ENCODE data around the gene ASIC2. TPM values are rescaled to one million over a fixed set of nuclear protein-coding genes. Genes with fewer than 3 reads are reported as not detected.

Gene ASIC2
- total RNA-seq, 4 donors from 2014 or later, result 0.80 to 1.8 (median 1.4) TPM; not detected in 1

DNA sequence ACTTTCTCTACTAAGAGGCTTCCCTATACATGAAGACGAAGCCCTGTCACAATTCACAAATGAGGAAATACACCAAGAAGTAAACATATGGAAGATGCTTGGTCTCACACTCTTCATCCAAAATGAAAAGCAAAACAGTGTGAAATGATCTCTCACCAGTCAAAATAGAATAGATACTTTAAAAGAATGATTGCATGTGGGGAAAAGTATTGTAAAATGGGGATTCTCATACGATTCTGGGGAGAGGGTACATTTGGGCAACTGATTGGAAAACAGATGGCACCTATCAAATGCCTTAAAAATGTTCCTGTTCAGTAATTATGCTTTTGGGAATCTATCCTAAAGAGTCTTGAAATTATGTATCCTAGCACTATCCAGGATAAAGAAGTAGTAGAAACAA, 78.1 kb downstream of the ASIC2 start:
- Histone ChIP-seq H3K36me3 (no peaks in the 10 kb centered on the region), H3K9me3 (no peaks in the 10 kb centered on the region), H3K27ac (no peak overlapping the region), H3K27me3 (no peaks in the 10 kb centered on the region), H3K4me1 (no peaks in the 10 kb centered on the region), H3K4me3 (no peak overlapping the region)
- DNase-seq, result no peak
- TF ChIP-seq, protein P1, sequence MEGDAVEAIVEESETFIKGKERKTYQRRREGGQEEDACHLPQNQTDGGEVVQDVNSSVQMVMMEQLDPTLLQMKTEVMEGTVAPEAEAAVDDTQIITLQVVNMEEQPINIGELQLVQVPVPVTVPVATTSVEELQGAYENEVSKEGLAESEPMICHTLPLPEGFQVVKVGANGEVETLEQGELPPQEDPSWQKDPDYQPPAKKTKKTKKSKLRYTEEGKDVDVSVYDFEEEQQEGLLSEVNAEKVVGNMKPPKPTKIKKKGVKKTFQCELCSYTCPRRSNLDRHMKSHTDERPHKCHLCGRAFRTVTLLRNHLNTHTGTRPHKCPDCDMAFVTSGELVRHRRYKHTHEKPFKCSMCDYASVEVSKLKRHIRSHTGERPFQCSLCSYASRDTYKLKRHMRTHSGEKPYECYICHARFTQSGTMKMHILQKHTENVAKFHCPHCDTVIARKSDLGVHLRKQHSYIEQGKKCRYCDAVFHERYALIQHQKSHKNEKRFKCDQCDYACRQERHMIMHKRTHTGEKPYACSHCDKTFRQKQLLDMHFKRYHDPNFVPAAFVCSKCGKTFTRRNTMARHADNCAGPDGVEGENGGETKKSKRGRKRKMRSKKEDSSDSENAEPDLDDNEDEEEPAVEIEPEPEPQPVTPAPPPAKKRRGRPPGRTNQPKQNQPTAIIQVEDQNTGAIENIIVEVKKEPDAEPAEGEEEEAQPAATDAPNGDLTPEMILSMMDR (IDR thresholded peaks at IDR 0.05), result no peak
- TF ChIP-seq POLR2A (IDR thresholded peaks at IDR 0.05), result no peak

DNA sequence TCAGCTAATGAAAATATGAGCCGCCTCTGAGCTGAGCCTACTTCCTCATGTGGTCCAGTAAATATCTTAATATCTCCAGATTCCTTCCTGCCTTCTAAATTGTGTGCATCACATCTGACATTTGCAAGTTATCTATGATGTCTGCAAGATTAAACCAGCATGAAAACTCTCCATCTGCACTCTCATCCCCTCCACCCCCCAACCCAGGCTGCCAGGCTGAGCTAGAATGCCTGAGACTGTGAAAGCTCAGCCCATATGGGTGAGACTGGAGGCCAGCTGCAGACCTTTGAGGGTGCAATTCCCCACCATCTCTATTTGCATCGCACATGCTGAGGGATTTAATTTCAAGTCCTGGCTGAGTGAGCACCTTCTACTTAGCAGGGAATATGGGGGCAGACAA, 82.8 kb downstream of the ASIC2 start:
- H3K27me3 ChIP-seq, result no peaks in the 10 kb centered on the region
- no peaks in the 10 kb centered on the region for H3K4me1 ChIP-seq
- no peaks in the 10 kb centered on the region for H3K36me3 ChIP-seq
- H3K9me3 ChIP-seq, result no peaks in the 10 kb centered on the region
- H3K27ac ChIP-seq, result no peak overlapping the region
- DNase-seq, result no peak
- H3K4me3 ChIP-seq, result no peak overlapping the region
- no peak for TF ChIP-seq POLR2A (IDR thresholded peaks at IDR 0.05)
- TF ChIP-seq, protein P1 (IDR thresholded peaks at IDR 0.05), result no peak

DNA sequence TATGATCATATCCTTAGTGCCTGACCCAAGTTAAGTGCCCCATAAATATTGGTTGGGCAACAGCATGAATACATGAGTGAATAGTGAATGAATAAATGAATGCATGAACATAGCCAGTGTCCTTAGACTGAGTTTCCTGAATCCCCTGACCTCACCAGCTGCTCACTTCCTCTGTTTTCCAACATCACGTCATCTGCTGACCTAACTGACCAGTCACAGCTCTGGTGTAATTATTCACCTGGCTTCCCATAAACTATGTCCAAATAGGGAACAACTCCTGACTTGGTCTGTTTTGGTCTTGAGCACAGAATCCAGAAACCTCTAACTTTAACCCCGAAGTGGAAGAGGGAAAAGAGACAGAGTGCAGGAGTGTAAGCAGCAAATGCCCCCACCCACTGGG, 83.4 kb downstream of the ASIC2 start:
- TF ChIP-seq POLR2A (IDR thresholded peaks at IDR 0.05), result no peak
- TF ChIP-seq, protein P1 (IDR thresholded peaks at IDR 0.05), result no peak
- no peak for DNase-seq
- no peaks in the 10 kb centered on the region for H3K27me3 ChIP-seq
- H3K27ac ChIP-seq, result no peak overlapping the region
- no peaks in the 10 kb centered on the region for H3K4me1 ChIP-seq
- no peaks in the 10 kb centered on the region for H3K9me3 ChIP-seq
- no peaks in the 10 kb centered on the region for H3K36me3 ChIP-seq
- no peak overlapping the region for H3K4me3 ChIP-seq

DNA sequence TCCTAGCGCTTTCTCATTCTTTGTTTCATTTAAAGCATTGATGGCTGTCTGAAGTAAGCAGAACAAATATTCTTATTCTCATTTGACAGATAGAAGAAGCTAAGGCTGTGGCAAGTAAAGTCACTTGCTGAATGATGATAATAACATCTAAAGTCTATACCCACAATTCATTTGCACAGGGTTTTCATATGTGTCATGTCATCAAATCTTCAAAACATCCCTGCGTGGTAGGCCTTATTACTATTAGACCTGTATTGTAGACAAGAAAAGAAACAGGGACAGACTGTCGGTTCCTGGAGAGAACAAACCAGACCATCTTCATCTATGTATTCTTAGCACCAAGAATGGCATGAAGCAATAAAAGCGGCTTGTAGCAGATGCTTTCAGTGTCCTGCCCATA, 85.9 kb downstream of the ASIC2 start:
- no peak for DNase-seq
- H3K4me1 ChIP-seq, result no peaks in the 10 kb centered on the region
- H3K27ac ChIP-seq, result no peak overlapping the region
- no peaks in the 10 kb centered on the region for H3K9me3 ChIP-seq
- H3K4me3 ChIP-seq, result no peak overlapping the region
- H3K27me3 ChIP-seq, result no peaks in the 10 kb centered on the region
- H3K36me3 ChIP-seq, result no peaks in the 10 kb centered on the region
- no peak for TF ChIP-seq POLR2A (IDR thresholded peaks at IDR 0.05)
- TF ChIP-seq, protein P1 (IDR thresholded peaks at IDR 0.05), result no peak

DNA sequence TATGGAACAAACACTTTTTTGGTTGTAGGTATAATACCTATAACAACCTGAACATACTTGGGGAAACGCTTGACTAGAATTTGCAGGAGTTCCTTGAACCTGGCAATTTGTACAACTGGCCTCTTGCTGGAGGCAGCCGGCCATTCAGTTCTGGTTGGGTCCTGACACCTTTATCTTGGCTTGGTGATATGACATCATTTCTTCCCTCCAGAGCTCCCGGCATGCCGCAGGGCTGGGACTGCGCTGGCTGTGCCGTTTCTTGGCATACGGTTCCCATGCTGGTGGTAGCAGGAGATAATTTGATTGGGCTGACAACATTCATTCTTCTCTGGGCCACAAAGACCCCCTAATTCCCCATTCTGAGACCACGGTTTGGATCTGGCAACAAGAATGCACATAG, 87.5 kb downstream of the ASIC2 start:
- Histone ChIP-seq H3K9me3 (no peaks in the 10 kb centered on the region), H3K27ac (no peak overlapping the region), H3K27me3 (no peaks in the 10 kb centered on the region), H3K4me1 (no peaks in the 10 kb centered on the region), H3K36me3 (no peaks in the 10 kb centered on the region), H3K4me3 (no peak overlapping the region)
- TF ChIP-seq, protein P1 (IDR thresholded peaks at IDR 0.05), result no peak
- TF ChIP-seq POLR2A (IDR thresholded peaks at IDR 0.05), result no peak
- DNase-seq, result no peak

DNA sequence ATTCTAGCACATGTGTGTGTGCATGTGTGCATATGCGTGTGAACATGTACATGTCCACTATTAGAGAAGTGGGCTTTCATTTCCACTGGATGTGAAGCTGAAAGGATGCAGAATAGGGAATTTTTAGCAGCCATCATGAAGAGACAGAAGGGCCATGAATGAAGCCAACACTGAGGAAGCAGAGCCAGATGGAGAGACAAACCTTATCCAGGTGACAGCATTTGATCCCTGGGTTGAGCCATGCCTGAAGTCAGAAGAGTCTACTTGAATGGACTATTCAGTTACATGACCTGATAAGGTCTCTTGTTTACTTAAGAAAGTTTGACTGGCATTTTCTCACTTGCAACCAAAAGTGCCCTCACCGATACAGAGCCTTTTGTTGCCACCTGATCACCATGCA, 88.4 kb downstream of the ASIC2 start:
- Histone ChIP-seq H3K27me3 (no peaks in the 10 kb centered on the region), H3K9me3 (no peaks in the 10 kb centered on the region), H3K27ac (no peak overlapping the region), H3K36me3 (no peaks in the 10 kb centered on the region), H3K4me1 (no peaks in the 10 kb centered on the region), H3K4me3 (no peak overlapping the region)
- TF ChIP-seq, protein P1 (IDR thresholded peaks at IDR 0.05), result no peak
- DNase-seq, result no peak
